NCI-H2171 treated with DMSO at 0.1 percent for 48 hours (cell line): ENCODE data around the gene TSC22D3.

Experiments used
- DNase-seq: peaks from one replicate; lab custom pipeline; 2025; lab: John Stamatoyannopoulos, UW

The TSC22D3 gene

DNA sequence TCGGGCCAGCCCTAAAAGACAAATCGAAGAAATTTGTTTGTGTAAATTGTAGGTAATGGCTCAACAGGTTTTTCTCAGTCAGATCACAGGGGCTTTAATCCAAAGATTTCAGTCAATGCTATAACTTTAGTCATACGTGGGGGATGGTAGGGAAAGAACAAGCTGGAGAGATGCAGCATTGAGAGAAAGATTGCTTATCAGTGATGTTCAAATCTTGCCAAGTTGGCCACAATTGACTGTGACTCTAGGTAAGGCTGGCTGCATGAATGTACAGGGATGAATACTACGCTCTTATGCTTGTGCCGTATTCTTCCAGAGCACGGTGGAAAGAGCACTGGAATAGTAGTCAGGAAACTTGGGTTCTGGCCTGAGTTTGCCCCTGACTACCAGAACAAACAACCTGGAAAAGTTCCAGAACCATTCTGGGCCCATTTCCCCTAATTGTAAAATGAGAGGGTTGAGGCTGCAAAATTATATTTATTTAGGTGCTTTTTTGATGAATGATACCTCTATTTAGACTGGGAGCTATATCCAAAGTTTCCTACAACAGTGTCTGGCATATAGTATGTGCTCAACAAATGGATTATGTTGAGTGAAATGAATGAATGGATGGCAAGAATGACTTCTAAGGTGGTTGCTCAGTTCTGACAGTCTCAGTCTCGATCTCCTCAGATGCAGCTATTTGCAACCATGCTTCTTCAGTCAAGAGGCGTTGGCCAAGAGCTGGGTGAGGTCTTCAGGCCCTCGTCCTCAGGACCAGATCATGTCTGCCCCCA lies 44.4 kb downstream of the TSC22D3 start:
- DNase-seq: no peak

DNA sequence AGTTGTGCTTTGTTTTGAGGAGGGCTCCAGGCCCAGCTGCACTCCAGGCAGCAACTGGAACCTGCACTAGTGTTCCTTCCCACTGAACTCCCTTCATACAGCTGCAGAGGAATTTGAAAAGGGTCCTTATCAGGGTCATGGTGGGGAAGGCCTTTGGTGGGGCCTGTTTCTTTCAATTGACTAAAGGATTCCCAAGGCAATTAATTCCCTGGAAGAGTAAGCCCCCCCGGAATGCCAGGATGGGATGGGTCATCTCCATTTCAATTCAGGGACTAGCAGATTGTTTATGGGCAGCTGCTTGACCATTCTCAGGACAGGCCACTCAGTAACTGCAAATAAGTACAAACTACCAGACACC lies 45.3 kb downstream of the TSC22D3 start:
- DNase-seq: no peak

DNA sequence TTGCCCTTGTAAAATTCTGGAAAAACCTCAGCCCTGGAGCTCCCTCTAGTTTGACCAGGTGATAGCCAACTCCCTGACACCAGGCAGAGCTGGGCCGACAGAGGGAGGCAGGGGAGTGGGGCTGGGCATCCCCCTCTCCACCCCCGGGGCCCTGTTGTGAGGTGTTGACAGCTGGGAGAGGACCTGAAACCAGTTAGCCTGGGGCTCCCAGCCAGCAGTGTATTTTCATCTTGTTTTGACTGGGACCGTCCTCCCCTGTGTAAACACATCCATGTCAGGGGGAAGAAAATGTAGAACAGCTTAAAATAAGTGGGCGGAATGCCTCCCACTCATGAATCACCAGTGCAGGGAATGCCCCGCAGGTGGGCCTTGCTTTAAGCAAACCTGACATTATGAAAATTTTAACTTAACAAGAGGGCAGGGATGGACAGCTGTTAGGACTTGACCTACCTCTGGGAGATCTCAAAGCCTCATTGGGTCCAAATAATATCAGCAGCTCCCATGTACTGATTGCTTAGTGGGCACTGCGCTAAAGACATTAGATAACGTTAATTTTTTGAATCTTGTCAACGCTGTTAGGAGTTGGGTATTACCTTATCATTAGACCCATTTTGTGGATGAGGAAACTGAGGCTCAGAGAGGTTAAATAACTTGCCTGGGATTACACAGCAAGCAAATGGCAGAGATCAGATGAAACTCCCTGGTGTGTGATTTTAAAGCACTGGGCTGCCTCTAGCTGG lies 45.9 kb downstream of the TSC22D3 start:
- DNase-seq: no peak

GRCh38 chrX:107728371-107729099 lies 47.1 kb downstream of the TSC22D3 start:
- DNase-seq: no peak

DNA sequence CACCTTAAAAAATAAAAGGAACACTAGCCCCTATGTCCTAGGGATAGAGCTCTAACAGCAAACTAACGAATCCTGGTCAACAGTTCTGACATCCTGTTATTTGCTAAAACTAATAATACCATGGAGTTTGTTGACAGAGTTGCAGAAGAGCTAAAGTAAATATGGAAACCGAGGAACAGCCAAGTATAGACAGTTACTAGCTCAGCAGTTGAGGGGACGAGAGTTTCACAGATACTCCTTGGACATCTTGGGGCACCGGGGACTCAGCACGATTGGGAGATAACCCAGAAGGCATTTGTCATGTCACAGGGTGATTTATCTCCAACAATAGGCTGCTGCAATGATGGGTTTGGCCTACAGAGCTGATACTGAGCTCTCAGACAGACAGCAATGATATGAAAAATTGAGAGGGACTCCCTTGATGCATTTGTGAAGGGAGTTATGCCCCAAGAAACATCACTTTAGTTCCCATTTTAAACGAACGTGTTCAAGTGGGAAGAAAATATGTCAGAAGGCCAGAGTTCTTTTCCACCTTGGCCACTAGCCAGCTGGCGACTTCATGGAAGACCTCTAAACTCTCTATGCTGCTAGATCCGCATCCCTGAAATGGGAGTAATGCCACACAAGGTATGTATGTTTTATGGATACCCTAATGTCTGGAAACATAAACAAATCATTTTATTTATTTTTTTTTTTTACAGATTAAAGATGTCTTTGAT lies 48.6 kb downstream of the TSC22D3 start:
- DNase-seq: no peak

DNA sequence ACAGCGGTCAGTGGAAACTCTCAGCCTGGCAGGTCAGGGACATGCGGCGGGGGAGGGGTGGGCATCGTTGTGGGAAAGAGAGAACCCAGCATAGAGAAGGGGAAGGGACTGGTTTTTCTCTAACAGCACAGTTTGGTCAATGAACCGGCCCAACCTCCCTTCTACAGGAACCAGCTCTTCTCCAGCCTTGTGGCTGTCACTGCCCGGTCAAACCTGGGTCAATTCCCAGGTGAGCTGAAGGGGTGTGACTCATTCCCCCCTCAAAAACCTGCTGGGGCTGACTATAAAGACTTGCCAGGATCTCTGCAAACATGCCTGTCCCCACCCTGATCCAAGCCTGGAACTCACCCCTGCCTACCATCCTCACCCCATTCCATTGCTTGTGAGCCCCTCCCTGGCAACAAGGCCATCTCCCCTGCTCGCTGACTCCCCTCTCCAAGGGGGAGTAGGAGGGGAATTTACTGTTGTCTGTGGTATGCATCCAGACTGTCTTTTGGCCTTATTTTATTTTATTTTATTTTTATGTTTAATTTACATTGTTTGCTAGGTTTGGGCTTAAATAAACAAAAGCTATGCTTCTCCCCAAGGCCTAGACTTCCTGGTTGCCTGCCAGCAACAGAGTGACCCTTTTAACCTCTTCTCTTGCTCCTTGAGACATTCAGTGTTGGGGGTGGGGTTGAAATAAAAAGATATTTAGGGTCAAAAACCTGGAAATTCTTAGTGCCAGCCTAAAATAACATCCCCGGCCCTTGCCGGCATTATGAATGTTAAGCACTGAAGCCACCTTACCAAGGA lies 49.6 kb downstream of the TSC22D3 start:
- DNase-seq: no peak

DNA sequence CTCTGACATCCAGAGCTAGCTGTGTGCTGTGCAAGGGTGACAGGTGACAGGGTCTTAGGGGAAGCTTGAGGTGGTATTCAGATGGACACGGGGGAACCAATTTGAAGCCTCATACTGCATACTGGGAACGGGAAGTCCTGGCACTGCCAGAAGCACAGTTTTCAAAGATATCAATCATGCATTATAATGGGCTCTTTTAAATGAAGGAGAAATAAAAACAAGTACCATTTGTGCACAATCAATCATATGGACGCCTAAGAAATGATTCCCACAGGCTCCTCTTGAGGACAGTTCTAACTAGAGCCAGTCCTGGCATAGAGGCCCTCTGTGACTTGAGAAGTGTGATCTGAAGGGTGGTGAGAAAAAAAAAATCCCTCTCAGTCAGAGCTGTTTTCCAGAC lies 50.9 kb downstream of the TSC22D3 start:
- no peak for DNase-seq

GRCh38 chrX:107723511-107723910 lies 52.1 kb downstream of the TSC22D3 start:
- no peak for DNase-seq

- no peak for DNase-seq
Measured at GRCh38 chrX:107721966-107722707, 53.5 kb downstream of the TSC22D3 start.

- no peak for DNase-seq
Measured at GRCh38 chrX:107721318-107721717, 54.3 kb downstream of the TSC22D3 start.

DNA sequence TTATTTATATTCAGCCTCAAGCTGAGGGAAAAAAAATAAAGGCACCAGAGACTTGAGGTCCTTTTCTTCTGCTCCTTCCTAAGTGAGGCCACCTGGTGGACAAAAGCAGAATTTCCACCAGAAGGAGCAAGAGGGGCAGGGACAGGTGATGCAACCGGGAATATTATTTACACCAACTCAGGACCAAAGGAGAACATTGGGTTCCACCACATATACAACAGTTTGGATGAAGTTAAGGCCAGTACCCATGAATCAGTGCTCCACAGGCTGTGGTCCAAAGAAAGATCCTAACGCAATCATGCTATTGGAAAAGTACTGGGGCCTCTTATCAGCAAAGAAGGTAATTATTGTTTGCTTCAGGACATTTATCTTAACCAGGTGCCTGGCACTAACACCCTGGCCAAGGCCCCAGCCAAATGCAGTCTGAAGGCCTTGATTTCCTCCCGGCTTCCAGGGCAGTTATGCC lies 57.4 kb downstream of the TSC22D3 start:
- DNase-seq: peak; percentile 60

DNA sequence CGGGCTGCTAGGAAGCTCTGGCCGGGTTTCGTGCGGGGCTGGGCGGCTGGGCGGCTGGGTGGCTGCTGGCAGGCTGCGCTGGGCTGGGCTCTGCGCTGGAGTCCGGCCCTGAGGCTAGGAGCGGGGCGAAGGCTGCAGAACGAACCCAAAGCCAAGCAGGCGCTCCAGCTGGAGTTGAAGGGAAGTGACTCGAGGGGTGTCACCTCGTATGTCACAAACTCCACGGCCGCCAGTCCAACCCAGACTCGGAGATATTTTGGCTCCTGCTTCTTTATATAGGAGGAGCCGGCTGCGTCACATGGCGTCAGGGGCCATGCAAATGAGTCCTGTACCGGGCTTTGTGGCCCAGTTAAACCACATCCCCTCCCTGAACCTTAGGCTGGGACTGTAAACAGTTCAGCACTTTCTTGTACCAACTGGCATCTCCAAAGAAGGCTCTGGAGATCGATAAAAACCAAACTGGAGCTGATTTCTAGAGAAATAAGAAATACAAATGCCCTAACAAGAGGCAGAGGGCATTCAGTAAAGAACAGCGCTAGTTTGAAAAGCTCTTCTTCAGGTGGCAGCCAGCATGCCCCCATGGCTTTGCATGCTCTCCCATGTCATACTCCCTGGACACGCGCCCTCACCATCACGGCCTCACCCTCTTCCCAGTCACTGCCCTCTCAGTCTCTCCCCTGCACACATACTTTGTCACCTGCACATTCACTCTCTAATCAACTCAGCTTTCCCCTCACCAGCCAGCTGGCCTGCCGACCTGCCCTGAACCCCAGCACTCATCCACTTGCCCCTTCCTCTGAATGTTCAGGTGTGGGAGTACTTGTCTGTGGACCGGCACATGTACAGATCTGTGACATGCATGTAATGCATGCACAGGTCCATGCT lies 58.5 kb downstream of the TSC22D3 start:
- peak; percentile 24 for DNase-seq

DNA sequence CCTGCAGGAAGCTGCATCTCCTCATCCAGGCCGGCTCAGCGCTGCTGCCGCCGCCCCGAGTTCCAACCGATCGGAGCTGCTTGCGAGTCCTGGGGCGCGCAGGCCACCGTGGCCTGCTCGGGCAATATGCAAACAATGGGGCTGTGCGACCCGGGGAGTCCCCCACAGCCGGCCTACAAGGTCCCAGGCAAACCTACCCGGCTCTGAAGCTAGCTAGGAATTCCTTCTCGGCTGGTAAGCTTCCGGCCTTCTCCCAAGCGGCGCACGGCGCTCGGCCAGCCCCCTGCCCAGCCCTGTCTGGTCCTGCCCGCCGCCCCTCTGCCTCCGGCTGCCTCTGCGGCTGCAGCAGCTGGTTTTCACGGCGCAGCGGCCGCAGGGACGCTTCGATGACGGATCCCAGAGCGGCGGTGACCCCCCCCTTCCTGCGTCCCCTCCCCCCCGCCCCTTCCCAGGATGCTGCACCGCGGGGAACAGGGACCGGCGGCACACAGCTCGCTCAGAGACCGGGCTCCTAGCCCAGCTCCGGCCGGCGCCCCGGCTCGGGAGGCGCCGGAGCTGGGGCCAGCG lies 59.4 kb downstream of the TSC22D3 start:
- DNase-seq: peak; percentile 10

DNA sequence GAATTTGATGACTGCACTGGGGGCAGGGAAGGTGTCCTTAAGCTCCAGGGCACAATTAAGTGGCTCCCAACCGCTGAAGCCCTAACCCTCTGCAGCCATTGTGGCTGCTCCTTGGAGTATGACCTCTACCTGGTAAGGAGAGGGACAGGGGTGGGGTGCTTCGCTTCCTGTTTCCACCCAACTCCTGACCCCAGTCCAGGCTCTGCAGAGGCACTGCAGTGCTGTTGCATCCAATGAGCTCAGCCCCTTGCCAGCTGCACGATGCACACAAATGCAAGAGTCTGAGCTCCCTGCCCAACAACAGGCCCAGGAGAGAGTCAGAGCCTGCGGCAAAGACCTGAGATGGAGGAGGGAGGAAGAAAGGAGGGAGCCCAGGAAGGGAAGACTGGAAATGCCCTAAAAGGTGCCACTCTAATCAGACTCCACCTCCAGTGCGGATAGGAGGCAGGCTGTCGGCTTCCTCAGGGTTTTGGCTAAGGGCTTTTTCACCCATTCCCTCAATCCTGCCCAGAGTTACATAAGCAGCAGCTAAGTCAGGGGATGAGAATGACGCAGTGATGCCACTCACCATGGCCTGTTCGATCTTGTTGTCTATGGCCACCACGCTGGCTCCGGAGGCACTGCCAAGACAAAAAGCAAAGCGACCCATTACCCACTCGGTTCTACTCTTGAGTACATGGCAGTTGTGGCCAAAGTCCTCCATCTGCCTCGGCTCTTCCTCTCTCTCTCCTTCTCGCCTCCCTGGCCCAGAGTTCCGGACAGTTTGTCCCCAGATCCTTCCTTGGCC lies 60.1 kb downstream of the TSC22D3 start:
- DNase-seq: no peak

DNA sequence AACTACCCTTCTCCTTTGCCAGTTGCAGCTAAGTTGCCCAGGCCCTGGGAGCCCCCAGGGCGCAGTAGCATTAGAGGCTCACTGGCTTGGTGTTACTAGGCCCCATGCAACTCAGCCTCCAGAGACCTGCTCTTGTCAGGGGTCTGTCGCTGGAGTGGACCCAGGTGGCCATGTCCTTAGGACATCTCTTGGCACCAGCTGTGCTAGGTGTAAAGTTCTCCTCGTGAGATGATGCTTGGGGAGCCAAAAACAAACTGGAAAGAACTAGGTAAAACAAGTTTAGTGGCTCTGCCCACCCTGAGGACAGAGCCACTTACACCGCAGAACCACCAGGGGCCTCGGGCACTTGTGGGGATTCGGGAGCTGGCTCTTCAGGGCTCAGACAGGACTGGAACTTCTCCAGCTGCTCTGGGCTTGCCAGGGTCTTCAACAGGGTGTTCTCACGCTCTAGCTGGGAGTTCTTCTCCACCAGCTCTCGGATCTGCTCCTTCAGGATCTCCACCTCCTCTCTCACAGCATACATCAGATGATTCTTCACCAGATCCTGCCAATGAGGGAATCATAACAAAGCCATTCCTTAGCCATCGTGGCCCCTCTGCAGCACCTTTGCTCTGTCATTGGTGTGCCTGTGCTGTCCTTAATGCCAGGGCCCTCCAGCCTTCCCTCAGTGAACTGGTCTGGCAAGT lies 61.2 kb downstream of the TSC22D3 start:
- DNase-seq: no peak

DNA sequence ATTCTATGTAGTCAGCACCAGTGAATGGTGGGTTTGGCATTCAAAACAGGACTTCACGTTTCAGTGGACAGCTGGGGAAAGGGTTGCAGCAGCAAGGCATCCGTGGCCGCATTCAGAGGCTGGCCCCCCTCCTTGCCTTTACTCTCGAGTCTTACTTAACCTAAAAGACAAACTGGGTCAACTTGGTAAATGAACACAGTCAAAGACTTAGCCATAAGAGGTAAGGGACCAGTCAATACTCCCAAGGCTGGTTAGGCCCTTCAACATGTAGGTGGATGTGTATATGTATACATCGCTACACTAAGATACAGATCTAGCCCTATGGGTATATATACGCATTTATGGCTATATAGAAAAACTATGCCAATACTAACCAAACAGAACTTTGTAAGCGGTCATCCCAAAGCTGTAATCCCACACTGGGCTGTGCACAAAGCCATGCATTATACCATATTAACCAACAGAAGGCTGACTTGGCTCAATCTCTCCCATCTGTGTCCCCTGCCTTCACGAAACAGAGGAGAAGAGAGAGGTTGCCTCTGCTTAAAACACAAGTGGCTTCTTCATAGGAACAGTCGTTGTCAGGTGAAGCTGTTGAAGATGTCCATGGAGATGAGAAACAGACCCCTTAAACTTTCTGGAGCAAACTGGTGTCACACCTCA lies 61.9 kb downstream of the TSC22D3 start:
- DNase-seq: no peak

GRCh38 chrX:107713203-107713542 lies 62.4 kb downstream of the TSC22D3 start:
- no peak for DNase-seq
